ENCODE data around the gene GTSE1. TPM values are rescaled to one million over a fixed set of nuclear protein-coding genes. Genes with fewer than 3 reads are reported as not detected.
"Not testable (repeated sequence)": the region's sequence is repeated elsewhere in the genome, so short reads cannot be mapped to it uniquely, and the experiment has no call there.

Gene GTSE1
- total and polyA plus RNA-seq, 4 donors: 0.55 to 1.5 (median 0.91) TPM

DNA sequence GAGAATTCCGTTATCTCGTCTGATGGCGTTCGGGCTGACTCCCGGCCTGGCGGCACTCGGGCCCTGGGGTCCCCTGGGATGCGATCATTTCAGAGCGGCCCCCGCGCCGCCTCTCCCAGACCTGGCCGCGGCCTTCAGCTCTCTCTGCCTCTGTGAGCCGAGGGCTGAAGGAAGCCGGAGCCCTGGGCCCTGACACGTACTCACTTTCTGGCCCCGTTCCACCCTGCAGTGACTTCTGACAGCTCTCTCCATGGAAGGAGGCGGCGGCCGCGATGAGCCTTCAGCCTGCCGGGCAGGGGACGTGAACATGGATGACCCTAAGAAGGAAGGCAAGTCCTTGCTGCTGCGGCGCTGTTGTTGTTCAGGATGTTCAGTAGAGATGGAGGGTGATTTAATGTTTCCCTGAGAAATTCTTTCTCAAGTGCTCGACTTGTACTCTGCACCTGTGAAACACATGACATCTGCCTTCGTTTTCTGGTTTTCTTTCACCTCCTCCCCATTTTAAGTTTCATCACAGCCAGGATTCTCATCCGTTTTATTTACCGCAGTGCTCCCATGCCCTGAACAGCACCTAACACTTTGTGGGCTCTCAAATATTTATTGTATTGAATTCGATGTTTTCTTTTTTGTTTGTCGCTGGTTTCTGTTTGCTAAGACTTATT, 612 bp downstream of the GTSE1 start:
- Histone ChIP-seq H3K4me1 (ENCODE audit: control insufficient read depth in 1 of 2, insufficient read depth in 2 of 2, low read length in 2 of 2) (no peaks in the 10 kb centered on the region), H3K36me3 (ENCODE audit: control insufficient read depth in 1 of 2, insufficient read depth in 2 of 2, low read length in 1 of 2) (peaks cover 0 to 3% of the 10 kb centered on the region in 2 donors), H3K4me3 (ENCODE audit: low read length in 2 of 2) (peak overlapping the region in 1 of 2 donors; percentile 9), H3K9me3 (ENCODE audit: control insufficient read depth, low read length) (no peaks in the 10 kb centered on the region), H3K27me3 (ENCODE audit: control insufficient read depth in 1 of 2, insufficient read depth in 2 of 2, low read length in 1 of 2) (no peaks in the 10 kb centered on the region), H3K27ac (ENCODE audit: low read depth in 1 of 2, low read length in 2 of 2) (no peak overlapping the region)
- ATAC-seq (ENCODE audit: low FRiP score) (peak; percentile 3), DNase-seq (peak in 1 of 2 donors; percentile 80)
- 5% methylated on average over 32 of the region's 32 CpGs for WGBS, 2 donors
- intact Hi-C loops (cut with DNase I): loop anchor here (5.0 kb wide), 2 partner anchors 145 to 175 kb away; partner anchors contain the start of gene PPARA (in 1 of the 2)

DNA sequence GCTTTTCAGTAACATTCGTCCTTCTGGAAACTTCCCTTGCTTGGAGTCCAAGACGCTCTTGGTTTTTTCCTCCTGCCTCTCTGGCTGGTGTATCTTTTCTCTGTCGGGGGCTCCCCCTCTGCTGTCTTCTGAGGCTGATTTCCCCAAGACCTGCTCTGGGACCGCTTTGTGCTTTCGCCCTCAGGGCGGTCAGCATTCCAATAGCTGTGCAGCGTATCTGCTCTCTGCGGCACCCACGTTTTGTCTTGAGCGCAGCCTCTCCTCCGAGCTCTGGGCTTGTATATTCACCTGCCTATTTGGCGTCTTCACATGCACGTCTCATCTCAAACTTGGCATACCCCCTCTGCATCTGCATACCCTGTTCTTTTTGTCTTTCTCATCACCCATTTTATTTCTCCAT, 2.4 kb downstream of the GTSE1 start:
- intact Hi-C loops (cut with DNase I): loop anchor here (5.0 kb wide), 2 partner anchors 147 to 177 kb away; partner anchors contain the start of gene PPARA (in 1 of the 2)

DNA sequence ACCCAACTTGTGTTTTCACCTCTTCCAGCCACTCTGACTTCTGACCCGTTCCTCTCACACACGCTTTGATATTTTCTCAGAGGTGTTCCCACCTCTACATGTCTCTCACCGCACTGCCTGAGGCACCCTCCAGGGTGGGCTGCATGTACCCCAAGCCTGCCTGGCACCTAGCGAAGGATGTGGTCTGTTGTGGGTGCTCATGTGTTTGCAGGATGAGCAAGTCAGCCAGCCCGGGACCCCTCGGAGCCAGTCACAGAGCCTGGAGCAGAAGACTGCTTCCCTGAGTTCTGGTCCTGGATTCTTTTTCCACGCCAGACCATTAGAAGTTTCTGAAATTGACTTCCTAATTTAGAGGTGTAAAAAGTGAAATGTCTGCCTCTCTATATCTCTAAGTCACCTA, 3.8 kb downstream of the GTSE1 start:
- intact Hi-C loops (cut with DNase I): no loop called here
- Histone ChIP-seq H3K36me3 (ENCODE audit: control insufficient read depth in 1 of 2, insufficient read depth in 2 of 2, low read length in 1 of 2) (no peaks in the 10 kb centered on the region), H3K27me3 (ENCODE audit: control insufficient read depth in 1 of 2, insufficient read depth in 2 of 2, low read length in 1 of 2) (no peaks in the 10 kb centered on the region), H3K27ac (ENCODE audit: low read depth in 1 of 2, low read length in 2 of 2) (no peak overlapping the region), H3K9me3 (ENCODE audit: control insufficient read depth, low read length) (no peaks in the 10 kb centered on the region), H3K4me1 (ENCODE audit: control insufficient read depth in 1 of 2, insufficient read depth in 2 of 2, low read length in 2 of 2) (no peaks in the 10 kb centered on the region), H3K4me3 (ENCODE audit: low read length in 2 of 2) (no peak overlapping the region)
- DNase-seq: peak in 1 of 2 donors; percentile 62
- ATAC-seq (ENCODE audit: low FRiP score): no peak
- 94 to 96% methylated on average over 7 of the region's 7 CpGs for WGBS, 2 donors

More for the DNA sequence above, 2.4 kb downstream of the GTSE1 start:
- Histone ChIP-seq H3K27me3 (ENCODE audit: control insufficient read depth in 1 of 2, insufficient read depth in 2 of 2, low read length in 1 of 2) (no peaks in the 10 kb centered on the region), H3K4me3 (ENCODE audit: low read length in 2 of 2) (no peak overlapping the region), H3K4me1 (ENCODE audit: control insufficient read depth in 1 of 2, insufficient read depth in 2 of 2, low read length in 2 of 2) (no peaks in the 10 kb centered on the region), H3K9me3 (ENCODE audit: control insufficient read depth, low read length) (no peaks in the 10 kb centered on the region), H3K27ac (ENCODE audit: low read depth in 1 of 2, low read length in 2 of 2) (no peak overlapping the region), H3K36me3 (ENCODE audit: control insufficient read depth in 1 of 2, insufficient read depth in 2 of 2, low read length in 1 of 2) (no peaks in the 10 kb centered on the region)
- peak in 1 of 2 donors; percentile 64 for DNase-seq
- no peak for ATAC-seq (ENCODE audit: low FRiP score)
- 91 to 96% methylated on average over 13 of the region's 13 CpGs for WGBS, 2 donors

DNA sequence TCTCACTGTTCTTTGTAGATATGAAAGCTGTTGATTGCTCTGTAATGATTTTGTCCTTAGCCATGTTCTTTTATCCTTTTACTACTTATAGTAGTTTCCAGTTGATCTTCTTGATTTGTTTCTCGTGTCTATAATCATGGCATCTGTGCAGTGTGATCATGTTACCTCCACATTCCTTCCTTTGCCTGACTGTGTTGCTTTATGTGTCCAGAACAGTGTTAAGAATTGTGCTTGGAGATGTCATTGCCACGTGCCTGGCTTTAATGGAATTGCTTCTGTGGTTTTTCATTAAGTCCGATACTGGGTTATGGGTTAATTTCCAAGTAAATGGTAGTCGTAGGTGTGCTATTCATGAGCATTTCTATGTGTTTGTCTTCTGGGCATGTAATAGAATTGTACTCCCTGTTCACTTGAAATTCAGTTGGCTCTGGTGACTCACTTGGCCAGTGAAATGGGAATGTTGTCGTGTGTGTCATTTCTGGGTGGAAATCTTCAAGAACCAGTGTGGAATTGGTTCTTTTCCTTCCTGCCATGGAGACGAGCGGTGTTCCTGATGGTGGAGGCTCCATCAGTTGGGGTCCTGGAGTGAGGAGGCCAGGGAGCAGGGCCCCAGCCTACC, 6.8 kb downstream of the GTSE1 start:
- Histone ChIP-seq H3K4me1 (ENCODE audit: control insufficient read depth in 1 of 2, insufficient read depth in 2 of 2, low read length in 2 of 2) (no peaks in the 10 kb centered on the region), H3K27me3 (ENCODE audit: control insufficient read depth in 1 of 2, insufficient read depth in 2 of 2, low read length in 1 of 2) (no peaks in the 10 kb centered on the region), H3K36me3 (ENCODE audit: control insufficient read depth in 1 of 2, insufficient read depth in 2 of 2, low read length in 1 of 2) (no peaks in the 10 kb centered on the region), H3K27ac (ENCODE audit: low read depth in 1 of 2, low read length in 2 of 2) (no peak overlapping the region), H3K4me3 (ENCODE audit: low read length in 2 of 2) (no peak overlapping the region), H3K9me3 (ENCODE audit: control insufficient read depth, low read length) (no peaks in the 10 kb centered on the region)
- ATAC-seq (ENCODE audit: low FRiP score): no peak
- no peak for DNase-seq
- intact Hi-C loops (cut with DNase I): no loop called here
- 80 to 81% methylated on average over 7 of the region's 7 CpGs for WGBS, 2 donors

DNA sequence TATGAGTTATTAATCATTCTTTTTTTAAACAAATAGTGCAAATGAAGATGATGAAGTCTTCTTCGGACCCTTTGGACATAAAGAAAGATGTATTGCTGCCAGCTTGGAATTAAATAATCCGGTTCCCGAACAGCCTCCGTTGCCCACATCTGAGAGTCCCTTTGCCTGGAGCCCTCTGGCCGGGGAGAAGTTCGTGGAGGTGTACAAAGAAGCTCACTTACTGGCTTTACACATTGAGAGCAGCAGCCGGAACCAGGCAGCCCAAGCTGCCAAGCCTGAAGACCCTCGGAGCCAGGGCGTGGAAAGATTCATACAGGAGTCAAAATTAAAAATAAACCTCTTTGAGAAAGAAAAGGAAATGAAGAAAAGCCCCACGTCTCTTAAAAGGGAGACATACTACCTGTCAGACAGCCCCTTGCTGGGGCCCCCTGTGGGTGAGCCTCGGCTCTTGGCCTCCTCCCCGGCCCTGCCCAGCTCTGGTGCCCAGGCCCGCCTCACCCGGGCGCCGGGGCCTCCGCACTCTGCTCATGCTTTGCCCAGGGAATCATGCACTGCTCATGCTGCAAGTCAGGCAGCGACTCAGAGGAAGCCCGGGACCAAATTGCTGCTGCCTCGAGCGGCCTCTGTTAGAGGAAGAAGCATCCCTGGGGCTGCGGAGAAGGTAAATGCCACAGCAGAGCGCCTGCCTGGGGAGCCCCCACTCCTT, 11.8 kb downstream of the GTSE1 start:
- peak; percentile 45 to 69 for DNase-seq
- Histone ChIP-seq H3K4me1 (ENCODE audit: control insufficient read depth in 1 of 2, insufficient read depth in 2 of 2, low read length in 2 of 2) (no peaks in the 10 kb centered on the region), H3K9me3 (ENCODE audit: control insufficient read depth, low read length) (no peaks in the 10 kb centered on the region), H3K27ac (ENCODE audit: low read depth in 1 of 2, low read length in 2 of 2) (no peak overlapping the region), H3K36me3 (ENCODE audit: control insufficient read depth in 1 of 2, insufficient read depth in 2 of 2, low read length in 1 of 2) (no peaks in the 10 kb centered on the region), H3K27me3 (ENCODE audit: control insufficient read depth in 1 of 2, insufficient read depth in 2 of 2, low read length in 1 of 2) (no peaks in the 10 kb centered on the region), H3K4me3 (ENCODE audit: low read length in 2 of 2) (no peak overlapping the region)
- 72 to 75% methylated on average over 23 of the region's 23 CpGs for WGBS, 2 donors
- ATAC-seq (ENCODE audit: low FRiP score): no peak
- intact Hi-C loops (cut with DNase I): no loop called here

DNA sequence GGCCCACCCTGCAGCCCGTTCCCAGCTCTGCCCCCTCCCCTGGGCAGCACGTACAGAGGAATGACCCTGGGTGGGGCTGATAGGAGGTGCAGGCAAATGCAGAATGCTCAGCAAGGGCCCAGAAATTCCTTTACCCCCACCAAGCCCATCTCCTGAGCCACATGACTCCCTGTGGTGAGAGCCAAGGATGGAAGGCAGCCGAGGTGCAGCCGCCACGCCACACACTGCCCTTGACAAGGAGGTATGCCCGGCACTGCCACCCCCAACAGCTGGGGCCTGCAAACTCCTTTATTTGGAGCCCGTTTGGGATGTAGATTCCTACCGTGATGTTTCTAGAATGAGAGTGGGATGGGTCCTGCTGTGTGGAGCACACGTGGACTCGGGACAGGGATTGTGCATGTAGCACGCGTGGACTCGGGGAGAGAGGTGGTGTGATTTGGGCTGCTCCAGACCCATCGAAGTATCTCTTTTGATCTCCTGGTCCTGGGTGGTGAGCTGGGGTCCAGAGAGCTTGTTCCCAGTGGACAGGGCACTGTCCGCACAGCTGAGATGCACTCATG, 12.9 kb downstream of the GTSE1 start:
- H3K27me3 ChIP-seq (ENCODE audit: control insufficient read depth in 1 of 2, insufficient read depth in 2 of 2, low read length in 1 of 2): no peaks in the 10 kb centered on the region
- H3K4me1 ChIP-seq (ENCODE audit: control insufficient read depth in 1 of 2, insufficient read depth in 2 of 2, low read length in 2 of 2): no peaks in the 10 kb centered on the region
- WGBS, 2 donors: 94 to 95% methylated on average over 15 of the region's 15 CpGs
- DNase-seq (peak in 1 of 2 donors; percentile 4), ATAC-seq (ENCODE audit: low FRiP score) (no peak)
- intact Hi-C loops (cut with DNase I): loop anchor here in 1 of 2 donors (5.0 kb wide), 1 partner anchor 187 kb away; no protein-coding TSS in a partner anchor
- no peak overlapping the region for H3K4me3 ChIP-seq (ENCODE audit: low read length in 2 of 2)
- no peaks in the 10 kb centered on the region for H3K36me3 ChIP-seq (ENCODE audit: control insufficient read depth in 1 of 2, insufficient read depth in 2 of 2, low read length in 1 of 2)
- no peak overlapping the region for H3K27ac ChIP-seq (ENCODE audit: low read depth in 1 of 2, low read length in 2 of 2)
- H3K9me3 ChIP-seq (ENCODE audit: control insufficient read depth, low read length): no peaks in the 10 kb centered on the region

DNA sequence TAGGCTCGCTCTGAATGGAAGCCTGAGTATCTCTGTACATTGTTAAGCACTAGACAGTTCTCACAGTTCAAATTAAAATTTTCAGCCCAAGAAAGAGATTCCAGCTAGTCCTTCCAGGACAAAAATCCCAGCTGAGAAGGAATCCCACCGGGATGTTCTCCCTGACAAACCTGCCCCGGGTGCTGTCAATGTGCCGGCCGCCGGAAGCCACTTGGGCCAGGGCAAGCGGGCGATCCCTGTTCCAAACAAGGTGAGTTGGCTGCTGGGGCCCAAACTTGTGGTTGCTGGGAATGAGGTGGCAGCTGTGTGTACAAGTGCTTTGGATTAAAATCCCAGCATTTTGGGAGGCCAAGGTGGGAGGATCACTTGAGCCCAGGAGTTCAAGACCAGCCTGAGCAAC, 15.4 kb downstream of the GTSE1 start:
- 96 to 97% methylated on average over 8 of the region's 8 CpGs for WGBS, 2 donors
- DNase-seq: peak; percentile 15 to 52
- intact Hi-C loops (cut with DNase I): loop anchor here (2.0 to 5.0 kb wide), 2 partner anchors 190 to 317 kb away; no protein-coding TSS in a partner anchor
- Histone ChIP-seq H3K4me3 (ENCODE audit: low read length in 2 of 2) (no peak overlapping the region), H3K4me1 (ENCODE audit: control insufficient read depth in 1 of 2, insufficient read depth in 2 of 2, low read length in 2 of 2) (no peaks in the 10 kb centered on the region), H3K27ac (ENCODE audit: low read depth in 1 of 2, low read length in 2 of 2) (no peak overlapping the region), H3K27me3 (ENCODE audit: control insufficient read depth in 1 of 2, insufficient read depth in 2 of 2, low read length in 1 of 2) (no peaks in the 10 kb centered on the region), H3K36me3 (ENCODE audit: control insufficient read depth in 1 of 2, insufficient read depth in 2 of 2, low read length in 1 of 2) (no peaks in the 10 kb centered on the region), H3K9me3 (ENCODE audit: control insufficient read depth, low read length) (no peaks in the 10 kb centered on the region)
- ATAC-seq (ENCODE audit: low FRiP score): no peak

DNA sequence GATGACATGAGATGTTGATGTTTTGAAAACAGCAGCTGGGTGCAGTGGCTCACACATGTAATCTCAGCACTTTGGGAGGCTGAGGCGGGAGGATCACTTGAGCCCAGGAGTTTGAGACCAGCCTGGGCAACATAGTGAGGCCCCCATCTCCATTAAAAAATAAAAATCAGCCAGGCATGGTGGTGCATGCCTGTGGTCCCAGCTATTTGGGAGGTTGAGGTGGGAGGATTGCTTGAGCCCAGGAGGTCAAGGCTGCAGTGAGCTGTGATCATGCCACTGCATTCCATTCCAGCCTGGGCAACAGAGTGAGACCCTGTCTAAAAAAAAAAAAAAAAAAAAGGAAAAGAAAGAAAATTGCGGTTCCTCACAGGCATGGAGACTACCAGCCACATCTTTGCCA, 16.2 kb downstream of the GTSE1 start:
- not testable (repeated sequence) for H3K9me3 ChIP-seq (ENCODE audit: control insufficient read depth, low read length); ATAC-seq (ENCODE audit: low FRiP score); H3K36me3 ChIP-seq (ENCODE audit: control insufficient read depth in 1 of 2, insufficient read depth in 2 of 2, low read length in 1 of 2); DNase-seq; H3K27ac ChIP-seq (ENCODE audit: low read depth in 1 of 2, low read length in 2 of 2); H3K4me1 ChIP-seq (ENCODE audit: control insufficient read depth in 1 of 2, insufficient read depth in 2 of 2, low read length in 2 of 2); H3K4me3 ChIP-seq (ENCODE audit: low read length in 2 of 2); H3K27me3 ChIP-seq (ENCODE audit: control insufficient read depth in 1 of 2, insufficient read depth in 2 of 2, low read length in 1 of 2)
- WGBS, 2 donors: 90 to 94% methylated on average over 2 of the region's 2 CpGs
- intact Hi-C loops (cut with DNase I): loop anchor here (2.0 to 5.0 kb wide), 2 partner anchors 191 to 318 kb away; no protein-coding TSS in a partner anchor
